Astrocyte (in vitro differentiated cells and primary cell): Measurements from ENCODE around the gene CAMK2B.

Experiments used
- EZH2 ChIP-seq: IDR thresholded peaks from 2 replicates; pipeline ENCODE4 v1.6.1; 2012; ENCODE audit warnings: mild to moderate bottlenecking, low read length, inconsistent platforms; ENCODE audit not compliant: insufficient read depth
- TF ChIP-seq, protein P1 (sequence below): IDR thresholded peaks from 2 replicates; pipeline ENCODE4 v1.5.1; 2011; ENCODE audit warnings: low read depth, mild to moderate bottlenecking, inconsistent platforms, low read length, moderate library complexity; ENCODE audit not compliant: insufficient read depth

- TF ChIP-seq, protein P1, sequence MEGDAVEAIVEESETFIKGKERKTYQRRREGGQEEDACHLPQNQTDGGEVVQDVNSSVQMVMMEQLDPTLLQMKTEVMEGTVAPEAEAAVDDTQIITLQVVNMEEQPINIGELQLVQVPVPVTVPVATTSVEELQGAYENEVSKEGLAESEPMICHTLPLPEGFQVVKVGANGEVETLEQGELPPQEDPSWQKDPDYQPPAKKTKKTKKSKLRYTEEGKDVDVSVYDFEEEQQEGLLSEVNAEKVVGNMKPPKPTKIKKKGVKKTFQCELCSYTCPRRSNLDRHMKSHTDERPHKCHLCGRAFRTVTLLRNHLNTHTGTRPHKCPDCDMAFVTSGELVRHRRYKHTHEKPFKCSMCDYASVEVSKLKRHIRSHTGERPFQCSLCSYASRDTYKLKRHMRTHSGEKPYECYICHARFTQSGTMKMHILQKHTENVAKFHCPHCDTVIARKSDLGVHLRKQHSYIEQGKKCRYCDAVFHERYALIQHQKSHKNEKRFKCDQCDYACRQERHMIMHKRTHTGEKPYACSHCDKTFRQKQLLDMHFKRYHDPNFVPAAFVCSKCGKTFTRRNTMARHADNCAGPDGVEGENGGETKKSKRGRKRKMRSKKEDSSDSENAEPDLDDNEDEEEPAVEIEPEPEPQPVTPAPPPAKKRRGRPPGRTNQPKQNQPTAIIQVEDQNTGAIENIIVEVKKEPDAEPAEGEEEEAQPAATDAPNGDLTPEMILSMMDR, result no peak
- no peak for TF ChIP-seq EZH2
Measured at GRCh38 chr7:44338600-44338999, 13.2 kb upstream of the CAMK2B start.
